Activated CD4-positive, alpha-beta T cell treated with anti-CD3 and anti-CD28 coated beads for 24 hours (primary cell): ENCODE results near the gene EDC3.
"Not testable (repeated sequence)": the region's sequence is repeated elsewhere in the genome, so short reads cannot be mapped to it uniquely, and the experiment has no call there.

Experiments used
- DNase-seq, 2 donors: peaks; one replicate each; pipeline ENCODE4 v3.0.0-alpha.2; 2020; ENCODE audit warnings: low read depth in 2 of 2

The EDC3 gene

GRCh38 chr15:74709892-74710291, 14.1 kb upstream of the EDC3 start:
- no peak for DNase-seq

GRCh38 chr15:74709011-74709410, 13.2 kb upstream of the EDC3 start:
- no peak for DNase-seq

- DNase-seq = no peak
Measured at GRCh38 chr15:74696808-74697207, 984 bp upstream of the EDC3 start.

GRCh38 chr15:74696398-74696729, 540 bp upstream of the EDC3 start:
- DNase-seq = no peak

- no peak for DNase-seq
Measured at GRCh38 chr15:74692327-74692726, 3.5 kb downstream of the EDC3 start.

- no peak for DNase-seq
Measured at GRCh38 chr15:74683758-74684157, 12.1 kb downstream of the EDC3 start.

- no peak for DNase-seq
Measured at GRCh38 chr15:74682954-74683353, 12.9 kb downstream of the EDC3 start.

- DNase-seq = no peak
Measured at GRCh38 chr15:74680456-74680855, 15.4 kb downstream of the EDC3 start.

- no peak for DNase-seq
Measured at GRCh38 chr15:74676801-74677200, 19.0 kb downstream of the EDC3 start.

GRCh38 chr15:74674161-74674560, 21.7 kb downstream of the EDC3 start:
- no peak for DNase-seq

- no peak for DNase-seq
Measured at GRCh38 chr15:74669627-74670026, 26.2 kb downstream of the EDC3 start.

GRCh38 chr15:74667975-74668374, 27.8 kb downstream of the EDC3 start:
- no peak for DNase-seq

- DNase-seq = no peak
Measured at GRCh38 chr15:74664670-74665069, 31.2 kb downstream of the EDC3 start.

GRCh38 chr15:74664028-74664616, 31.7 kb downstream of the EDC3 start:
- DNase-seq = no peak

GRCh38 chr15:74663303-74664027, 32.4 kb downstream of the EDC3 start:
- no peak for DNase-seq

- DNase-seq = no peak
Measured at GRCh38 chr15:74662064-74662860, 33.6 kb downstream of the EDC3 start.

- DNase-seq = not testable (repeated sequence)
Measured at GRCh38 chr15:74661280-74661679, 34.5 kb downstream of the EDC3 start.

GRCh38 chr15:74657846-74658245, 38.0 kb downstream of the EDC3 start:
- DNase-seq = no peak

- no peak for DNase-seq
Measured at GRCh38 chr15:74656935-74657535, 38.8 kb downstream of the EDC3 start.

- DNase-seq = no peak
Measured at GRCh38 chr15:74655424-74655823, 40.4 kb downstream of the EDC3 start.

- DNase-seq = no peak
Measured at GRCh38 chr15:74653426-74654102, 42.3 kb downstream of the EDC3 start.

- no peak for DNase-seq
Measured at GRCh38 chr15:74651242-74651741, 44.5 kb downstream of the EDC3 start.
